NCI-H1417 (cell line): ENCODE results near the gene FARS2.

Experiments used
- DNase-seq, 3 experiments: peaks; one replicate each; lab custom pipeline; 2025; lab: John Stamatoyannopoulos, UW

FARS2 gene

DNA sequence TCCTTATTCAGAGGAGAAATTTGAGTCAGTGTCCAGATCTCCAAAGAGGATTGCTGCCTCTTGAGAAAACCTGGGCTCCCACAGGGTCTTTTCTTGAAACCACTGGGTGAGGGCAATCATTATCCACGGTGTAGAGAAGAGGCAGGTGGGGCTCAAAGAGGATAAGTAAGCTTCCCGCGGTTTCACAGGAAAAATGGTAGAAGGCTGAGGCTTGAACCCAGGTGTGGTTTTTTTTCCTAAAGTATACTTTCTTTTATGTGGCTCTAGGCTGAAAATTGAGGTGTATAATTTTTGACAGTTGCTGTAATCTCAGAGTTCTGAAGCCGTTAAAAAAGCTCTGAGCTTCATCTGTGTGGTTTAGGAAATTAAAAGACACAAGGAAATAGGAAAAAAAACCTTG is 164.5 kb downstream of the FARS2 start:
- no peak for DNase-seq

DNA sequence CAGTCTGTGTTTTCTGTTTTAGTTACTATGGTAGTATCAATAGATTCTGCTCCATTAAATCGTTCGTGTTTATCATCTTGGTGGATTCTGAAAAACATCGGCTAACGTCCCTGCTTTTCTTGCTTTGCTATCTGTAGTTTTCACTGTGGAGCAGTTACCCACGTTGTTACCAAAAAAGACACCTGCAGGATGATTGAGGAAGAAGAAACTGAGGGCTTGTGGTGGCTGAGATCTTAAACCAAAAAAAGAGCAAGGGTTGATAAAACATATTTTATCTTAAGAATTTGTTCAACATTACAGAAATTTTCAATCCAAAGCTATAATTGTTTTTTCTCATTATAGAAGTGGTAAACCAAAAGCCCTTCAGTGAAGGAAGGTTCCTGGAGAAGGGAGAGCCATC is 166.3 kb downstream of the FARS2 start:
- no peak for DNase-seq

- no peak for DNase-seq
Measured at GRCh38 chr6:5433324-5433723, 172.0 kb downstream of the FARS2 start.

- DNase-seq: no peak
Measured at GRCh38 chr6:5435449-5435848, 174.1 kb downstream of the FARS2 start.

DNA sequence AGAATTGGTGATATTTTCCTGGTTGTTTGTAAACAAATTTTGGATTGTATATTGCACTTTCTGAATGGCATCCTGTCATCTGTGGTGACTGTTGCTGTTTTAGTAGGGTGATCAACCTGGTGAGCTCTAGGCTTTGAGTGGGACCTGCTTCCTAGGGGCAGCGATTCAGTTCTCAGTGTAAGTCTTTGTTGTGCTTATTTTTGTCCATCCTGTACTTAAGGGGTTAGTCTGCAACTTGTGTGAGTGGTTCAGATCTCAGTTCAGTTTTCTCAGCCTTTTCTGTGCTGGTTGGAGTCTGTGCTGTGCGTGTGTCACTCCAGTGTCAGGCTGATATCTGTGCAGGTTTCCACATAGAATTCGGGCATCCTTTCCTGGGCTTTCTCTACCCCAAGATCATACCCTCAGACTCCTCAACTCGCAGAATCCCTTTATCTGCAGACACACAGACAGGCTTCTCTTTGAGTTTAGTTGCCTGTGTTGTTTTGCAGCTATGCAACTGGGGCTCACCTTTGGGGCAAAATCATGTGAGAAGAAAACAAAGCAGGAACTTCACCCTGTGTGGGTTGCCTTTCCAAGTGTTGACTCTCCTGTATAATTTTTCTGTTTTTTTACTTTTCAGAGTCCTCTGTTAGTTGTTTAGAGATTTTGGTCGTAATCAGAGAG is 177.7 kb downstream of the FARS2 start:
- DNase-seq: no peak

GRCh38 chr6:5439749-5440148 is 178.4 kb downstream of the FARS2 start:
- peak in 1 of 3 experiments; percentile 23 for DNase-seq

- DNase-seq: no peak
Measured at GRCh38 chr6:5442319-5442718, 181.0 kb downstream of the FARS2 start.

- DNase-seq: no peak
Measured at GRCh38 chr6:5442916-5443315, 181.6 kb downstream of the FARS2 start.

- no peak for DNase-seq
Measured at GRCh38 chr6:5443491-5443890, 182.2 kb downstream of the FARS2 start.

- no peak for DNase-seq
Measured at GRCh38 chr6:5446362-5447075, 185.2 kb downstream of the FARS2 start.

- no peak for DNase-seq
Measured at GRCh38 chr6:5447921-5448320, 186.6 kb downstream of the FARS2 start.

GRCh38 chr6:5450073-5450472 is 188.8 kb downstream of the FARS2 start:
- no peak for DNase-seq

- DNase-seq: no peak
Measured at GRCh38 chr6:5453546-5453945, 192.2 kb downstream of the FARS2 start.

DNA sequence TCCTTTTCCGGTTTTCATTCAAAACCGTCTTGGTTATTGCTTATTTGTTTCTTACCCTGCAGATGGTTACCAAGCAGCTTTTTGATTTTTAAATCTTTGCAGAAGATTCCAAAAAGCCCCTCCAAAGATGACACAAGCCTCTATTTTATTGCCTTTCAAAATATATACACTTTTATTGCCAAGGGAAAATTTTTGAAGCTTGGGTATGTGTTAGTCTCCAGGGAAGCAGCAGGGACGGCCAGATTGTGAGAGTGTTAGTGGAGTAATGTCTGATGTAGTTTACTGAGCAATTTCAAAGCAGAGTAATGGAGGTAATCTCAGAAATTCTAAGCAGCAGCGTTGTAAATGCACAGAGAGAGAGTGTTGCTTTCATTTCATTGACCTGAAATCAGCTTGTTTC is 193.8 kb downstream of the FARS2 start:
- no peak for DNase-seq

DNA sequence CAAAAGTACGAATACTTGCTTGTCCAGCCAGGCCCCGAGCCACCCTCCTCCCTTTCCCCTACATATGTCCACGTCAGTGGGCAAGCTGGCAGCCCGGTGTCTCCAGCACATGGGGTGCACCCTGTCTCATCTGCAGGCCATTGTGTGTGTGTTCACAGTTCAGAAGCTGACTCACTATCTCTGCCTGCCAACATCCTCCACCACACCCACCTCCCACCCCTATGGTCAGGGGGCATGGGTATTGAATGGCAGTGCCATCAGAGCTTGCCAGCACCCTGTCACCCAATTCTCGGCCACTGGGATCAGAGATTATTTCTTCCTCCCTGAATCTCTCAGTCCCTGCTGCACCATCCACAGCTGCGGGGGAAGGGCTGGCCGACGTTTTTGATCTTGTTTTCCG is 195.7 kb downstream of the FARS2 start:
- no peak for DNase-seq

DNA sequence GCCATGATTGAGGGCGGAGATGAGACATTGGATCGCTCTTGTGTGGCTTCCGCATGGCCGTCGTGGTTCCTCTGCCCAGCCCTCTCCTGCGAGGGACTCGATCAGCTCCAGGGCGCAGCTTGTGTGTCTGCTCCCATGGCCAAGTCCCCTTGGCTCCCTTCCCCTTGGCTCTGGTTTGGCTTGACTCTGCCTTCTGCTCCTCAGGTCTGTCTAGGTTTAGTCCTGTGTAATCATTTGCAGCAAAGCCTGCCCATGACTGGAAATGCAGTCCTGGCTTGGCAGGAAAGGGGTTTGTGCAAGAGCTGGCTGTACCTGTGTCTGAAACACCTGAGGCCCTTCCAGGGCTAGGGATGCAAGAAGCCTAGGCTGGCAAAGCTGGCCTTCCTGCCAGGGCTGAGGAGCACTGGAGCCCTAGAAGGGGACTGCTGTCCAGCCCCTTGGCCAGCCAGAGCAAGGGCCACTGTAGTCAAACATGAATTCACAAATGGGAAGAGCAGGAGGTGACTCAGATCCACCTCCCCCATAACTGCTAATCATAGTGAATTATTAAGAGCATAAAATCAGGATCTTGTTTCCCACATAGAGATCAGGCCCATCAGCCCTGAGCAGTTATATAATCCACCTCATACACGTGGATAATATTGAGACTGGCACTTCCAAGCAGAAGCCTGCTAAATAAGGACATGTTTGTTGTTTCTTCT is 196.8 kb downstream of the FARS2 start:
- peak in 2 of 3 experiments; percentile 7 to 22 for DNase-seq

GRCh38 chr6:5459346-5459745 is 198.0 kb downstream of the FARS2 start:
- no peak for DNase-seq

DNA sequence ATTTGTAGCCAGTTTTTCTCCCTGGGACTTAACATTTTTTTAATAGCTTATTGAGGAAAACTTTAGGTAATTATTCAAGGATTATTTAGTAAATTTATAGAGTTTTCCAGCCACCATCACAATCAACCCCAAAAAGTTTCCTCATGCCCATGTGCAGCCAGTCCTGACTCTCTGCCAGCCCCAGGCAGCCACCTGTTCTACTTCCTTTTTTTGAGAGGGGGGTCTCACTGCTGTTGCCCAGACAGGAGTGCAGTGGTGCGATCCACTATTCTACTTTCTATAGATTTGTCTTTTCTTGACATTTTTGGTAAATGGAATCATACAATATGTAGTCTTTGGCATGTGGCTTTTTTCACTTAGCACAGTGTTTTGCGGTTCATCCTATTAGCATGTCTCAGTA is 200.1 kb downstream of the FARS2 start:
- no peak for DNase-seq

GRCh38 chr6:5462856-5463255 is 201.5 kb downstream of the FARS2 start:
- DNase-seq: no peak

DNA sequence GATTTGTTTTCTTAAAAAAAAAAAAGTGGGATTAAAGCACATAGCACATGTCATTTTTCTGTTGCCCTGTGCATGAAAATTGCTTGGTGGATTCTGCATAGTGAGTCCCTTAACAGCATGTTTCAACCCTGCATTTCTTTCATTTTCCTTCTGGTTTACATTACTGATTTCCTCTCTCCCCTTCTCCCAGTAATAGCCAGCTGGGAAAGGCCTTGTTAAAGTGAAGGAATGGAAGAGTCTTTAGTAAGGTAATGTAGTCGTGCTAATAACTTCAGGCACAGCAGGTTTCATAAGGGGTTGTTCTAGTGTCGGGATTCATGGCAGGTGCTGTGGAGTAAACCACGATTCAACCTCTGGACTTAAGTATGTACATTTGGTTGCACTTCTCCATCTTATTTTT is 202.4 kb downstream of the FARS2 start:
- DNase-seq: no peak

- no peak for DNase-seq
Measured at GRCh38 chr6:5464099-5464885, 203.0 kb downstream of the FARS2 start.
